AG04450 (cell line): ENCODE results near the gene CPT1C. TPM values are rescaled to one million over a fixed set of nuclear protein-coding genes. Genes with fewer than 3 reads are reported as not detected.

Source experiments
- CTCF ChIA-PET: fragments of 300-600, 350-600 bp; formaldehyde crosslinking; extraction: SDS; loops from one replicate; lab custom pipeline; 2022; ENCODE audit warnings: antibody characterized with exemption, inconsistent platforms; lab: Charles Lee
- POLR2A ChIA-PET: fragments of 350-600 bp; formaldehyde crosslinking; extraction: SDS; loops from one replicate; lab custom pipeline; 2021; ENCODE audit warnings: antibody characterized with exemption, inconsistent platforms; lab: Yijun Ruan, JAX
- DNase-seq: peaks from one replicate; pipeline ENCODE4 v3.0.0-alpha.2; 2011; ENCODE audit warnings: low read depth, low spot score
- H3K27ac ChIP-seq: one replicate; pipeline ENCODE4 v1.5.1; 2012; ENCODE audit warnings: low read depth, low read length, control low read depth
- H3K27me3 ChIP-seq: one replicate; pipeline ENCODE4 v1.6.0; 2012; ENCODE audit warnings: low read length; ENCODE audit not compliant: control insufficient read depth, insufficient read depth
- H3K4me3 ChIP-seq: 2 replicates; pipeline ENCODE4 v1.5.1; 2011; ENCODE audit warnings: mild to moderate bottlenecking, low read depth, low read length, control low read depth
- H3K9me3 ChIP-seq: 2 replicates; pipeline ENCODE4 v1.5.1; 2012; ENCODE audit warnings: low read length; ENCODE audit not compliant: control insufficient read depth, insufficient read depth
- polyA plus RNA-seq: library from polyadenylated mRNA; depleted of rRNA; stranded (reverse); fragments of >200 nt; gene quantifications from 2 replicates; pipeline ENCODE4 v1.2.3, GENCODE V29; 2011
- TF ChIP-seq, protein P1 (sequence below): IDR thresholded peaks from 2 replicates; pipeline ENCODE4 v1.5.1; 2011; ENCODE audit warnings: low read depth, low read length, control low read depth, inconsistent platforms

The CPT1C gene
- polyA plus RNA-seq, 1 experiment: 20.3 TPM

DNA sequence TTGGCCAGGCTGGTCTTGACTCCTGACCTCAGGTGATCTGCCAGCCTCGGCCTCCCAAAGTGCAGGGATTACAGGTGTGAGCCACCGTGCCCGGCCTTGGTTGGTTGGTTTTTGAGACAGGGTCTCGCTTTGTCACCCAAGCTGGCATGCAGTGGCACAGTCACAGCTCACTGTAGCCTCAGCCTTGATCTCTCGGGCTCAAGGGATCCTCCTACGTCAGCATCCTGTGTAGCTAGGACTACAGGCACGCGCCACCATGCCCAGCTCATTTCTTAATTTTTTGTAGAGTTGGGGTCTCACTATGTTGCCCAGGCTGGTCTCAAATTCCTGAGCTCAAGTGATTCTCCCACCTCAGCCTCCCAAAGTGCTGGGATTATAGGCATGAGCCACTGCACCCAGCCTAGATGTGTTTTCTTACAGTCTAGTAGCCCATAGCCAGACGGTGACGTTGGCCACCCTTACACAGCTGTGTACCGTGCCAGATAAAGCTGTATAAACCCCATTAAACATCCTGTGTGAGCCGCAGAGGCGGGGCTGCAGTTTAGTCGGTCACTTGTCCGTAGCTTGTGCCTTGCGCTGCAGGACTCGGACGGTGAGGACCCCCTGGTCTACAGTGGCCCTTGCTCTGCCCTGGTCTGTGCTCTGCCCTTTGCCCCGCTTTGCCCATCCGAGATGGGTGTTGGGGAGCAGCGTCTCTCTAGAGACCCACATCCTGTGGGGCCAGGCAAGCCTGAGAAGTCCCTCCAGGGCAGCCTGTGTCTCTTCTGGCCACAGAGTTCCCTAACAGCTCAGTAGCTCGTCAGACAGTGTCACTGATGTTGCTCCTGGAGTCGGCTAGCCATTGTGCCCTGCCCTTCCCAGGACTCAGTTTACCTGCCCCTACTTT, 35.1 kb upstream of the CPT1C start:
- POLR2A ChIA-PET: no interaction called here

DNA sequence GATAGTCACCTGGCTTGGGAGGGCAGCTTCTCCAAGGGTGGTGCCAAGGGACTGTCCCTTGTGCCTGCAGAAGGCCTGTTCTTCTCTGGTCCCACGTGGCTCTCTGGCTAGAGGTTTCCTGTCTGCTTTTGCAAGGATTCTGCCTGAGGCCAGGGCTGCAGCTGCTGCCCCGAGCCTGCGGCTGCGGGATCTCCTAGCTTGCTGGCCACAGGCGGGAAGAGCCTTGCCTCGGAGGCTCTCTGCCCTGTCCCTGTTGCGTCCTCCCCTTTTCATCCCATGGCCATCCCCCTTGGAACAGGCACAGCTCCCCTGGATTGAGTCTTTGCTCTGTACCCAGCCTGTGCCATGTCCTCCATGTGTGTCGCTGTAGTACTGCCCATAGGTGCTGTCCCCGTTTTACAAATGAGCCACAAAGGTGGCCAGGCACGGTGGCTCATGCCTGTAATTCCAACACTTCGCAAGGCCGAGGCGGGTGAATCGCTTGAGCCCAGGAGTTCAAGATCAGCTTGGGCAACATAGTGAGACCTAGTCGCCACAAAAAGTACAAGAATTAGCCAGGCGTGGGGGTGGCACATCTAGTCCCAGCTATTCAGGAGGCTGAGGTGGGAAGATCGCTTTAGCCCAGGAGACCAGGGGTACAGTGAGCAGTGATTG, 34.3 kb upstream of the CPT1C start:
- ChIA-PET POLR2A (no interaction called here), CTCF (interaction anchor here (0.8 kb wide), 1 partner anchor 16 kb away, joined by 3 read pairs; no protein-coding TSS in a partner anchor)
- TF ChIP-seq, protein P1, sequence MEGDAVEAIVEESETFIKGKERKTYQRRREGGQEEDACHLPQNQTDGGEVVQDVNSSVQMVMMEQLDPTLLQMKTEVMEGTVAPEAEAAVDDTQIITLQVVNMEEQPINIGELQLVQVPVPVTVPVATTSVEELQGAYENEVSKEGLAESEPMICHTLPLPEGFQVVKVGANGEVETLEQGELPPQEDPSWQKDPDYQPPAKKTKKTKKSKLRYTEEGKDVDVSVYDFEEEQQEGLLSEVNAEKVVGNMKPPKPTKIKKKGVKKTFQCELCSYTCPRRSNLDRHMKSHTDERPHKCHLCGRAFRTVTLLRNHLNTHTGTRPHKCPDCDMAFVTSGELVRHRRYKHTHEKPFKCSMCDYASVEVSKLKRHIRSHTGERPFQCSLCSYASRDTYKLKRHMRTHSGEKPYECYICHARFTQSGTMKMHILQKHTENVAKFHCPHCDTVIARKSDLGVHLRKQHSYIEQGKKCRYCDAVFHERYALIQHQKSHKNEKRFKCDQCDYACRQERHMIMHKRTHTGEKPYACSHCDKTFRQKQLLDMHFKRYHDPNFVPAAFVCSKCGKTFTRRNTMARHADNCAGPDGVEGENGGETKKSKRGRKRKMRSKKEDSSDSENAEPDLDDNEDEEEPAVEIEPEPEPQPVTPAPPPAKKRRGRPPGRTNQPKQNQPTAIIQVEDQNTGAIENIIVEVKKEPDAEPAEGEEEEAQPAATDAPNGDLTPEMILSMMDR: no peak
- DNase-seq: no peak
- Histone ChIP-seq H3K27ac (no peak overlapping the region), H3K9me3 (no peaks in the 10 kb centered on the region), H3K4me3 (no peak overlapping the region), H3K27me3 (no peaks in the 10 kb centered on the region)

More for the DNA sequence above, 35.1 kb upstream of the CPT1C start:
- no peak for DNase-seq
- Histone ChIP-seq H3K27me3 (no peaks in the 10 kb centered on the region), H3K4me3 (no peak overlapping the region), H3K9me3 (no peaks in the 10 kb centered on the region; the same call in 1 of the 2 replicates), H3K27ac (no peak overlapping the region)
- CTCF ChIA-PET: interaction anchor here (0.8 to 1.2 kb wide), 2 partner anchors 17 kb away, joined by 3 to 7 read pairs; no protein-coding TSS in a partner anchor
- TF ChIP-seq, protein P1: no peak

DNA sequence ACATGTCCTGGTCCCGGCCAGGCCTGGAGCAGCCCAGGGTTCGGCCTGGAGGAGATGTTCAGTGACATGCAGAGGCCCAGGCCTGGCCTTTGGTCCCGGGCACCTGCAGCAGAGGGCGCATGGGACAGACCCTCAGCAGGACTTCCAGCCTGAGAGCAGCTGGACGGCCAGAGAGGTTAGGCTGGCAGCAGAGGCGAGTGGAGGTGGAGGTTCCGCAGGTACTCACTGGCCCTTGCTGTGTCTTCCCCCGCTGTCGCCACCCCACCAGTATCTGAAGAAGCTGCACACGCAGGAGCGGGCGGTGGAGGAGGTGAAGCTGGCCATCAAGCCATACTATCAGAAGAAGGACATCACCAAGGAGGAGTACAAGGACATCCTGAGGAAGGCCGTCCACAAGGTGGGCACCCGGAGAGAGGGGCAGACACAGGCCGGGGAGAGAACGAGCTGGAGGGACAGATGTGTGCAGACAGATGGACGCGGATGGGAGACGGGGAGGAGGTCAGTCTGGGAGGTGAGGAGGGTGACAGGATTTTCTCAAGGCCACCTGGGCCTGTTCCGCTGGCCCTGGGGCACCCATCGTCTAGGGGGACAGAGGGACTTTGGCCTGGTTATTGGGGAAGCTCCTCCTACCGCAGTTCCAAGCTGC, 33.3 kb upstream of the CPT1C start:
- POLR2A ChIA-PET: no interaction called here
- Histone ChIP-seq H3K4me3 (no peak overlapping the region), H3K9me3 (no peaks in the 10 kb centered on the region), H3K27me3 (no peaks in the 10 kb centered on the region), H3K27ac (no peak overlapping the region)
- CTCF ChIA-PET: no interaction called here
- TF ChIP-seq, protein P1: no peak
- DNase-seq: no peak

DNA sequence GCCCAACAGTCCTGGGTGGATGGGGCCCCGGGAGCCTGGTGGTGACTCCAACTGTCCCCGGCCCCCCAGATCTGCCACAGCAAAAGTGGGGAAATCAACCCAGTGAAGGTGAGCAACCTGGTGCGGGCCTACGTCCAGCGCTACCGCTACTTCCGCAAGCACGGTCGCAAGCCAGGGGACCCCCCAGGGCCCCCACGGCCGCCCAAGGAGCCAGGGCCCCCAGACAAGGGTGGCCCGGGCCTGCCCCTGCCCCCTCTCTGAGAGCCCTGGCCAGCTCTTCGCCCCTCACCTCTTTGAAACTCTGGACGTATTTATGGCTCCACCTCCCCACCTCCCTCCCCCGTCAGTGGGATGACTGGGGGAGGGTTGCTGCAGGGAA, 32.8 kb upstream of the CPT1C start:
- Histone ChIP-seq H3K27ac (no peak overlapping the region), H3K27me3 (no peaks in the 10 kb centered on the region), H3K4me3 (no peak overlapping the region), H3K9me3 (no peaks in the 10 kb centered on the region)
- TF ChIP-seq, protein P1: no peak
- CTCF ChIA-PET: no interaction called here
- POLR2A ChIA-PET: no interaction called here
- DNase-seq: no peak
